K562 (cell line): ENCODE data around the gene AFF3. TPM values are rescaled to one million over a fixed set of nuclear protein-coding genes. Genes with fewer than 3 reads are reported as not detected.

Experiments
- ATAC-seq: fragments of 200-7000 bp; cut with Tn5 transposase; 3 replicates; pipeline ENCODE4 v1.9.1; 2020; ENCODE audit warnings: moderate library complexity
- BruUV-seq: library from RNA; stranded (reverse); fragments of 400-500 nt; replicated peaks from 2 replicates; lab custom pipeline; 2021; lab: Mats Ljungman, UMichigan
- CTCF ChIA-PET: fragments of 300-600 bp; formaldehyde crosslinking; extraction: SDS; loops from one replicate; lab custom pipeline; 2021; ENCODE audit warnings: low intra/inter-chr PET ratio; lab: Yijun Ruan, JAX
- POLR2A ChIA-PET: fragments of 300-600, 350-650 bp; sonication (Branson Sonifier 250); formaldehyde crosslinking; extraction: SDS; loops from one replicate; lab custom pipeline; 2021; ENCODE audit warnings: antibody characterized with exemption, inconsistent platforms; lab: Yijun Ruan, JAX
- DNase-seq, 4 experiments: peaks; one replicate each; pipeline versions ENCODE4 v3.0.0 to v3.0.0-alpha.2; 2011 to 2018; ENCODE audit warnings: low spot score in 3 of 4, mixed read lengths in 3 of 4; ENCODE audit errors: extremely low read depth in 1 of 4
- FAIRE-seq: peaks from 2 replicates; lab custom pipeline; 2011; peaks lifted over from hg19 to GRCh38; lab: Jason Lieb, UNC
- H2AFZ ChIP-seq: 2 replicates; pipeline ENCODE4 v1.6.0; 2011; ENCODE audit warnings: low read depth, low read length, control low read depth, inconsistent platforms
- H3K27ac ChIP-seq: fragments of 200-600 bp; 3 replicates; pipeline ENCODE4 v1.8.0; 2011; ENCODE audit warnings: low read depth, mild to moderate bottlenecking, control low read depth, inconsistent platforms, low read length, moderate library complexity, mixed read lengths; ENCODE audit errors: extremely low read depth
- H3K27me3 ChIP-seq, 2 experiments: fragments of 300-600 bp in 1 of 2; 2 replicates in 1 of 2; 3 replicates in 1 of 2; pipeline versions ENCODE4 v1.6.0 to v1.8.0; 2011; ENCODE audit warnings: inconsistent platforms in 2 of 2, low read length in 2 of 2, mild to moderate bottlenecking in 1 of 2, mixed read lengths in 1 of 2, moderate library complexity in 1 of 2; ENCODE audit not compliant: control insufficient read depth in 2 of 2, insufficient read depth in 2 of 2
- H3K36me3 ChIP-seq: fragments of 300-600 bp; 3 replicates; pipeline ENCODE4 v1.8.0; 2011; ENCODE audit warnings: mild to moderate bottlenecking, low read length, inconsistent platforms; ENCODE audit not compliant: control insufficient read depth, insufficient read depth
- H3K4me1 ChIP-seq, 2 experiments: fragments of 200-600 bp in 1 of 2; replicated peaks in 1 of 2; 2 replicates in 1 of 2; 3 replicates in 1 of 2; pipeline versions ENCODE4 v1.5.1 to v1.8.0; 2011; ENCODE audit warnings: inconsistent platforms in 2 of 2, low read length in 2 of 2, mild to moderate bottlenecking in 1 of 2, mixed read lengths in 1 of 2, moderate library complexity in 1 of 2; ENCODE audit not compliant: control insufficient read depth in 2 of 2, insufficient read depth in 2 of 2
- H3K4me2 ChIP-seq: 2 replicates; pipeline ENCODE4 v1.6.1; 2011; ENCODE audit warnings: low read length, control low read depth, inconsistent platforms, mixed read lengths; ENCODE audit not compliant: insufficient read depth
- H3K4me3 ChIP-seq: fragments of 200-600 bp; sonication (generic), shearing (Covaris generic); 2 replicates; pipeline ENCODE4 v1.5.1; 2016; ENCODE audit warnings: control low read depth, inconsistent platforms
- H3K79me2 ChIP-seq: fragments of 200-600 bp; 3 replicates; pipeline ENCODE4 v1.8.0; 2011; ENCODE audit warnings: low read length, inconsistent platforms; ENCODE audit not compliant: control insufficient read depth, insufficient read depth
- H3K9ac ChIP-seq, 2 experiments: 2 replicates each; pipeline versions ENCODE4 v1.6.0 to v1.6.1; 2011; ENCODE audit warnings: low read depth in 2 of 2, low read length in 2 of 2, control low read depth in 1 of 2, inconsistent platforms in 1 of 2, mild to moderate bottlenecking in 1 of 2, mixed read lengths in 1 of 2; ENCODE audit not compliant: insufficient read depth in 1 of 2
- H3K9me1 ChIP-seq: one replicate; pipeline ENCODE4 v1.6.0; 2011; ENCODE audit warnings: inconsistent platforms, mild to moderate bottlenecking, low read length, moderate library complexity; ENCODE audit not compliant: control insufficient read depth, insufficient read depth
- H3K9me3 ChIP-seq: replicated peaks from 2 replicates; pipeline ENCODE4 v1.5.1; 2011; ENCODE audit warnings: low read depth, low read length, inconsistent platforms; ENCODE audit not compliant: control insufficient read depth, insufficient read depth
- H4K20me1 ChIP-seq: replicated peaks from 2 replicates; pipeline ENCODE4 v1.6.1; 2011; ENCODE audit warnings: low read length, inconsistent platforms, mixed read lengths; ENCODE audit not compliant: control insufficient read depth, insufficient read depth
- CBX1 ChIP-seq: sonication (generic); IDR thresholded peaks from 2 replicates; pipeline ENCODE4 v1.6.1; 2016; ENCODE audit warnings: antibody characterized with exemption, low read depth, mild to moderate bottlenecking
- HDGF ChIP-seq: fragments of 450-650 bp; IDR thresholded peaks from 2 replicates; pipeline ENCODE4 v1.6.1; 2016
- HNRNPLL ChIP-seq: fragments of 200-400 bp; formaldehyde crosslinking; IDR thresholded peaks from 2 replicates; pipeline ENCODE4 v1.6.1; 2017; ENCODE audit warnings: low read length, low read depth, mild to moderate bottlenecking; ENCODE audit not compliant: poor library complexity, severe bottlenecking
- KAT7 ChIP-seq: sonication (generic); formaldehyde crosslinking; IDR thresholded peaks from 2 replicates; pipeline ENCODE4 v1.8.0; 2022; ENCODE audit warnings: missing genetic modification reagents, mild to moderate bottlenecking, borderline replicate concordance
- POLR2B ChIP-seq: fragments of 450-650 bp; IDR thresholded peaks from 2 replicates; pipeline ENCODE4 v1.6.1; 2018; ENCODE audit warnings: low read depth; ENCODE audit not compliant: partially characterized antibody
- SMAD3 ChIP-seq: fragments of 450-650 bp; formaldehyde crosslinking; conservative IDR thresholded peaks from 2 replicates; pipeline ENCODE4 v1.4.0; 2020; ENCODE audit warnings: mild to moderate bottlenecking
- TAF9B ChIP-seq: fragments of 450-650 bp; IDR thresholded peaks from 2 replicates; pipeline ENCODE4 v1.6.1; 2018; ENCODE audit warnings: mild to moderate bottlenecking; ENCODE audit not compliant: partially characterized antibody
- XRCC3 ChIP-seq: fragments of 450-650 bp; IDR thresholded peaks from 2 replicates; pipeline ENCODE4 v1.6.1; 2017; ENCODE audit warnings: mild to moderate bottlenecking, moderate library complexity
- ZC3H4 ChIP-seq: sonication (generic); formaldehyde crosslinking; IDR thresholded peaks from 2 replicates; pipeline ENCODE4 v1.9.0; 2021; ENCODE audit warnings: missing genetic modification reagents, borderline replicate concordance
- ZNF408 ChIP-seq: fragments of 250-450 bp; sonication (Bioruptor Pico); IDR thresholded peaks from 2 replicates; pipeline ENCODE4 v1.4.0; 2020; ENCODE audit warnings: low read depth, mild to moderate bottlenecking, moderate library complexity
- ZNF431 ChIP-seq: sonication (generic); formaldehyde crosslinking; IDR thresholded peaks from 2 replicates; pipeline ENCODE4 v1.8.0; 2022; ENCODE audit warnings: mild to moderate bottlenecking, missing genetic modification reagents
- ZNF766 ChIP-seq: fragments of 200-800 bp; sonication (Bioruptor generic); conservative IDR thresholded peaks from 2 replicates; pipeline ENCODE4 v1.6.1; 2016; ENCODE audit warnings: missing genetic modification characterization, missing compliant biosample characterization
- WGBS: fragments of 100-300 bp; shearing (Covaris generic); methylation state at CpG from one replicate; pipeline ENCODE4 v1.1.6; 2016; ENCODE audit warnings: low coverage, mixed read lengths; ENCODE audit not compliant: insufficient coverage; ENCODE audit errors: missing lambda C conversion rate; 5-methylcytosine and 5-hydroxymethylcytosine counted together
- in situ Hi-C: fragments of 300-500 bp; cut with MboI; formaldehyde crosslinking; loops from 4 replicates; pipeline ENCODE4 v1.15.0; 2018; ENCODE audit warnings: inconsistent platforms, mixed read lengths
- intact Hi-C: fragments of 100-400 bp; cut with micrococcal nuclease; formaldehyde crosslinking; loops from 2 replicates; pipeline ENCODE4 v1.14.2; 2022
- polyA plus RNA-seq, 8 experiments: library from polyadenylated mRNA; depleted of rRNA in 4 of 8; stranded (reverse) in 5 of 8; unstranded in 3 of 8; fragments of >200 nt; fragmentation: Nextera tagmentation in 2 of 8; fragmentation: Illumina TruSeq in 1 of 8; extraction: Ambion mirVana in 2 of 8; extraction: Trizol in 1 of 8; gene quantifications; 2 replicates each; pipeline versions ENCODE4 v1.2.1 to v1.2.3, GENCODE V29; 2011 to 2014; ENCODE audit warnings: inconsistent platforms in 1 of 8, missing spikeins in 1 of 8
- total RNA-seq, 7 experiments: library from RNA; depleted of rRNA in 6 of 7; stranded (reverse); fragments of >200 nt in 6 of 7; fragmentation: Illumina TruSeq in 2 of 7; extraction: Trizol in 2 of 7; gene quantifications; 2 replicates each; pipeline versions ENCODE4 v1.2.1 to v1.2.3, GENCODE V29; 2011 to 2021; ENCODE audit warnings: low replicate concordance in 1 of 7
- TF ChIP-seq, protein P1 (sequence below): fragments of 250-450 bp; sonication (Bioruptor Pico); IDR thresholded peaks from 2 replicates; pipeline ENCODE4 v1.9.0; 2021; ENCODE audit warnings: mild to moderate bottlenecking, inconsistent platforms
- TF ChIP-seq, protein P2 (sequence below), 2 experiments: IDR thresholded peaks in 1 of 2; conservative IDR thresholded peaks in 1 of 2; 2 replicates each; pipeline ENCODE4 v1.6.1; 2016; ENCODE audit warnings: low read depth in 2 of 2, mild to moderate bottlenecking in 1 of 2, missing compliant biosample characterization in 1 of 2, missing genetic modification characterization in 1 of 2, moderate library complexity in 1 of 2
- TF ChIP-seq, protein P3 (sequence below): fragments of 250-450 bp; sonication (Bioruptor Pico); IDR thresholded peaks from 2 replicates; pipeline ENCODE4 v1.5.0; 2020; ENCODE audit warnings: mild to moderate bottlenecking

The AFF3 gene
- total and polyA plus RNA-seq, 9 of the 15 experiments (the other 6 are each of a cell fraction or from before 2014, with no cell fraction given), result 0.02 to 0.11 TPM; not detected in 7

DNA sequence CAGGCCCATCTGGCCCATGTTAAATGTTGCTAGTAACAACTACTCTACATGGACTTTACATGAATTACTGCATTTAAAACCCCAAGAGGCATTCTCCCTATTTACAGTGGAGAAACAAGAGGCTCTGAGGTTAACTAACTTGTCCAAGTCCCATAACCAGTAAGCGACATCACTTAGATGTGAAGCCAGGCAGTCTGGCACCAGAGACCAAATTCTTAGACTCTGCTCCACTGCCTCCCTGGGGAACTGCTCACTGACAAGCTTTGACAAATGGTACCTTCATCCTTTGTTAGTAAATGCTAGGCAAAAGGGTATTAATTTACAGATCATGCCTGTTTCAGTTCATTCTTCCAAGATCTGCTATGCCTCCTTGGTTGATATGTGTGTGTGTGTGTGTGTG lies 124.8 kb downstream of the AFF3 start:
- H3K9ac ChIP-seq, result no peak overlapping the region
- H3K9me1 ChIP-seq, result no peaks in the 10 kb centered on the region
- DNase-seq (no peak), ATAC-seq (no peak), FAIRE-seq (no peak)
- H2AFZ ChIP-seq, result no peak overlapping the region
- no peaks in the 10 kb centered on the region for H4K20me1 ChIP-seq
- H3K4me3 ChIP-seq, result no peak overlapping the region
- H3K4me1 ChIP-seq, result no peaks in the 10 kb centered on the region
- POLR2A ChIA-PET, result interaction anchor here (0.7 kb wide), 1 partner anchor 133 kb away, joined by 3 read pairs; no protein-coding TSS in a partner anchor
- 0% methylated on average over 1 of the region's 1 CpG for WGBS
- in situ Hi-C loops, result no loop called here
- peaks cover under 1 to 11% of the 10 kb centered on the region in 2 experiments; a peak in 4 of 5 replicates for H3K27me3 ChIP-seq
- TF ChIP-seq, protein P1, sequence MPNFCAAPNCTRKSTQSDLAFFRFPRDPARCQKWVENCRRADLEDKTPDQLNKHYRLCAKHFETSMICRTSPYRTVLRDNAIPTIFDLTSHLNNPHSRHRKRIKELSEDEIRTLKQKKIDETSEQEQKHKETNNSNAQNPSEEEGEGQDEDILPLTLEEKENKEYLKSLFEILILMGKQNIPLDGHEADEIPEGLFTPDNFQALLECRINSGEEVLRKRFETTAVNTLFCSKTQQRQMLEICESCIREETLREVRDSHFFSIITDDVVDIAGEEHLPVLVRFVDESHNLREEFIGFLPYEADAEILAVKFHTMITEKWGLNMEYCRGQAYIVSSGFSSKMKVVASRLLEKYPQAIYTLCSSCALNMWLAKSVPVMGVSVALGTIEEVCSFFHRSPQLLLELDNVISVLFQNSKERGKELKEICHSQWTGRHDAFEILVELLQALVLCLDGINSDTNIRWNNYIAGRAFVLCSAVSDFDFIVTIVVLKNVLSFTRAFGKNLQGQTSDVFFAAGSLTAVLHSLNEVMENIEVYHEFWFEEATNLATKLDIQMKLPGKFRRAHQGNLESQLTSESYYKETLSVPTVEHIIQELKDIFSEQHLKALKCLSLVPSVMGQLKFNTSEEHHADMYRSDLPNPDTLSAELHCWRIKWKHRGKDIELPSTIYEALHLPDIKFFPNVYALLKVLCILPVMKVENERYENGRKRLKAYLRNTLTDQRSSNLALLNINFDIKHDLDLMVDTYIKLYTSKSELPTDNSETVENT, result no peak
- TF ChIP-seq ZNF408 (no peak), POLR2B (no peak), ZC3H4 (no peak), ZNF766 (CRISPR knock-in tag) (no peak), SMAD3 (CRISPR knock-in tag) (no peak), CBX1 (no peak), HDGF (no peak), KAT7 (CRISPR knock-in tag) (no peak), XRCC3 (no peak), HNRNPLL (no peak), ZNF431 (CRISPR knock-in tag) (no peak), TAF9B (no peak)
- TF ChIP-seq, protein P2, sequence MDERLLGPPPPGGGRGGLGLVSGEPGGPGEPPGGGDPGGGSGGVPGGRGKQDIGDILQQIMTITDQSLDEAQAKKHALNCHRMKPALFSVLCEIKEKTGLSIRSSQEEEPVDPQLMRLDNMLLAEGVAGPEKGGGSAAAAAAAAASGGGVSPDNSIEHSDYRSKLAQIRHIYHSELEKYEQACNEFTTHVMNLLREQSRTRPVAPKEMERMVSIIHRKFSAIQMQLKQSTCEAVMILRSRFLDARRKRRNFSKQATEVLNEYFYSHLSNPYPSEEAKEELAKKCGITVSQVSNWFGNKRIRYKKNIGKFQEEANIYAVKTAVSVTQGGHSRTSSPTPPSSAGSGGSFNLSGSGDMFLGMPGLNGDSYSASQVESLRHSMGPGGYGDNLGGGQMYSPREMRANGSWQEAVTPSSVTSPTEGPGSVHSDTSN (CRISPR knock-in tag; IDR thresholded peaks at IDR 0.05; ENCODE audit: low read depth), result no peak
- TF ChIP-seq, protein P2 (tag; conservative IDR thresholded peaks at IDR 0.05; ENCODE audit: low read depth), result no peak
- TF ChIP-seq, protein P3, sequence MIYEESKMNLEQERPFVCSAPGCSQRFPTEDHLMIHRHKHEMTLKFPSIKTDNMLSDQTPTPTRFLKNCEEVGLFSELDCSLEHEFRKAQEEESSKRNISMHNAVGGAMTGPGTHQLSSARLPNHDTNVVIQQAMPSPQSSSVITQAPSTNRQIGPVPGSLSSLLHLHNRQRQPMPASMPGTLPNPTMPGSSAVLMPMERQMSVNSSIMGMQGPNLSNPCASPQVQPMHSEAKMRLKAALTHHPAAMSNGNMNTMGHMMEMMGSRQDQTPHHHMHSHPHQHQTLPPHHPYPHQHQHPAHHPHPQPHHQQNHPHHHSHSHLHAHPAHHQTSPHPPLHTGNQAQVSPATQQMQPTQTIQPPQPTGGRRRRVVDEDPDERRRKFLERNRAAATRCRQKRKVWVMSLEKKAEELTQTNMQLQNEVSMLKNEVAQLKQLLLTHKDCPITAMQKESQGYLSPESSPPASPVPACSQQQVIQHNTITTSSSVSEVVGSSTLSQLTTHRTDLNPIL (CRISPR knock-in tag), result no peak
- H3K79me2 ChIP-seq, result no peaks in the 10 kb centered on the region
- no peaks in the 10 kb centered on the region for H3K36me3 ChIP-seq
- no TSS peak for BruUV-seq
- intact Hi-C loops, result no loop called here
- H3K9me3 ChIP-seq, result no peaks in the 10 kb centered on the region
- CTCF ChIA-PET, result no interaction called here
- H3K27ac ChIP-seq, result no peak overlapping the region
- no peak overlapping the region for H3K4me2 ChIP-seq
